AG04450 (cell line): ENCODE data around the gene PRR15L. TPM values are rescaled to one million over a fixed set of nuclear protein-coding genes. Genes with fewer than 3 reads are reported as not detected.

Experiments
- CTCF ChIA-PET: fragments of 300-600, 350-600 bp; formaldehyde crosslinking; extraction: SDS; loops from one replicate; lab custom pipeline; 2022; ENCODE audit warnings: antibody characterized with exemption, inconsistent platforms; lab: Charles Lee
- POLR2A ChIA-PET: fragments of 350-600 bp; formaldehyde crosslinking; extraction: SDS; loops from one replicate; lab custom pipeline; 2021; ENCODE audit warnings: antibody characterized with exemption, inconsistent platforms; lab: Yijun Ruan, JAX
- DNase-seq: peaks from one replicate; pipeline ENCODE4 v3.0.0-alpha.2; 2011; ENCODE audit warnings: low read depth, low spot score
- H3K27ac ChIP-seq: one replicate; pipeline ENCODE4 v1.5.1; 2012; ENCODE audit warnings: low read depth, low read length, control low read depth
- H3K27me3 ChIP-seq: one replicate; pipeline ENCODE4 v1.6.0; 2012; ENCODE audit warnings: low read length; ENCODE audit not compliant: control insufficient read depth, insufficient read depth
- H3K4me3 ChIP-seq: 2 replicates; pipeline ENCODE4 v1.5.1; 2011; ENCODE audit warnings: mild to moderate bottlenecking, low read depth, low read length, control low read depth
- H3K9me3 ChIP-seq: 2 replicates; pipeline ENCODE4 v1.5.1; 2012; ENCODE audit warnings: low read length; ENCODE audit not compliant: control insufficient read depth, insufficient read depth
- polyA plus RNA-seq: library from polyadenylated mRNA; depleted of rRNA; stranded (reverse); fragments of >200 nt; gene quantifications from 2 replicates; pipeline ENCODE4 v1.2.3, GENCODE V29; 2011
- TF ChIP-seq, protein P1 (sequence below): IDR thresholded peaks from 2 replicates; pipeline ENCODE4 v1.5.1; 2011; ENCODE audit warnings: low read depth, low read length, control low read depth, inconsistent platforms

The PRR15L gene
- polyA plus RNA-seq, 1 experiment, result not detected

DNA sequence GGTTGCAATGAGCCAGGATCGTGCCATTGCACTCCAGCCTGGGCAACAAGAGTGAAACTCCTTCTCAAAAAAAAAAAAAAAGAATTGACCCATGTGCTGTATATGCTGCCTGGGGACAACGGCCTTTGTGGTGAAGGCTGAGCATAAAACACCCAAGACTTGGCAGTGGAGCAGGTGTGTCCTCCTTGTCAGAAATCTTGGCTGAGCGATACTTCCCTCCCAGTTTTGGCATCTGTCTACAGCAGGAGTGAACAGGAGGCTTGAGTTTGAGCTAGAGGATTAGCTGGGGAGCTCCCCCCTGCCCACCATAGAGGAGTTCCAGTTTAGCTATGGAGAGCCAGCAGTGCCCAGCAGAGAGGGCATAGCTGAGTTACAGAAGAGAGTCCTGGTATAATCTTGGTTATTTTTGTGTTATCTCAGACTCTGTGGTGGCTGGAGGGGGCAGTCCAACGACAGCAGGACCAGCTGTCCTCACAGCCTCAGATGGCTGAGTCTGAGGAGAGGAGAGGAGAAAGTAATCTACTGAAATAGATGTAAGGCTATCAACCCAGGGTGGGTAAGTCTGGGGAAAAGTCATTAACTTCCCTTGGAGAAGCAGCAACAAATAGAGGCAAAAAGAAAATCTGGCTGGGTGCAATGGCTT lies 43.3 kb downstream of the PRR15L start:
- ChIA-PET CTCF (no interaction called here), POLR2A (interaction anchor here (0.6 to 0.7 kb wide), 2 partner anchors 19 to 86 kb away, joined by 3 read pairs; no protein-coding TSS in a partner anchor)
- H3K4me3 ChIP-seq, result no peak overlapping the region
- no peak for DNase-seq
- no peaks in the 10 kb centered on the region for H3K27me3 ChIP-seq
- TF ChIP-seq, protein P1, sequence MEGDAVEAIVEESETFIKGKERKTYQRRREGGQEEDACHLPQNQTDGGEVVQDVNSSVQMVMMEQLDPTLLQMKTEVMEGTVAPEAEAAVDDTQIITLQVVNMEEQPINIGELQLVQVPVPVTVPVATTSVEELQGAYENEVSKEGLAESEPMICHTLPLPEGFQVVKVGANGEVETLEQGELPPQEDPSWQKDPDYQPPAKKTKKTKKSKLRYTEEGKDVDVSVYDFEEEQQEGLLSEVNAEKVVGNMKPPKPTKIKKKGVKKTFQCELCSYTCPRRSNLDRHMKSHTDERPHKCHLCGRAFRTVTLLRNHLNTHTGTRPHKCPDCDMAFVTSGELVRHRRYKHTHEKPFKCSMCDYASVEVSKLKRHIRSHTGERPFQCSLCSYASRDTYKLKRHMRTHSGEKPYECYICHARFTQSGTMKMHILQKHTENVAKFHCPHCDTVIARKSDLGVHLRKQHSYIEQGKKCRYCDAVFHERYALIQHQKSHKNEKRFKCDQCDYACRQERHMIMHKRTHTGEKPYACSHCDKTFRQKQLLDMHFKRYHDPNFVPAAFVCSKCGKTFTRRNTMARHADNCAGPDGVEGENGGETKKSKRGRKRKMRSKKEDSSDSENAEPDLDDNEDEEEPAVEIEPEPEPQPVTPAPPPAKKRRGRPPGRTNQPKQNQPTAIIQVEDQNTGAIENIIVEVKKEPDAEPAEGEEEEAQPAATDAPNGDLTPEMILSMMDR, result no peak
- no peaks in the 10 kb centered on the region for H3K9me3 ChIP-seq
- no peak overlapping the region for H3K27ac ChIP-seq

DNA sequence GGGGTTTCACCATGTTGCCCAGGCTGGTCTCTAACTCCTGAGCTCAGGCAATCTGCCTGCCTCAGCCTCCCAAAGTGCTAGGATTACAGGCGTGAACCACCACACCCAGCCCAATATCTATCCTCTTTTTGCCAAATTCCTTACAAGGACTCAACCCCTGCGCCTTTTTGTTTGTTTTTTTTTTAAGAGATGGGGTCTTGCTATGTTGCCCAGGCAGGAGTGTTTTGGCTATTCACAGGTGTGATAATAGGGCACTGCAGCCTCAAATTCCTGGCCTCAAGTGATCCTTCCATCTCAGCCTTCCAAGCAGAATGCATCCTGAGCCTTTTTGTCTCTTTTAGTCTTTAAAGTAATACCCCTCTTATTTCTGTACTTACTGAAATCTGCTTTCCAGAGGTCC lies 44.6 kb downstream of the PRR15L start:
- POLR2A ChIA-PET, result no interaction called here
- Histone ChIP-seq H3K27ac (no peak overlapping the region), H3K27me3 (no peaks in the 10 kb centered on the region), H3K9me3 (no peaks in the 10 kb centered on the region), H3K4me3 (no peak overlapping the region)
- DNase-seq, result no peak
- CTCF ChIA-PET, result no interaction called here
- TF ChIP-seq, protein P1, result no peak

DNA sequence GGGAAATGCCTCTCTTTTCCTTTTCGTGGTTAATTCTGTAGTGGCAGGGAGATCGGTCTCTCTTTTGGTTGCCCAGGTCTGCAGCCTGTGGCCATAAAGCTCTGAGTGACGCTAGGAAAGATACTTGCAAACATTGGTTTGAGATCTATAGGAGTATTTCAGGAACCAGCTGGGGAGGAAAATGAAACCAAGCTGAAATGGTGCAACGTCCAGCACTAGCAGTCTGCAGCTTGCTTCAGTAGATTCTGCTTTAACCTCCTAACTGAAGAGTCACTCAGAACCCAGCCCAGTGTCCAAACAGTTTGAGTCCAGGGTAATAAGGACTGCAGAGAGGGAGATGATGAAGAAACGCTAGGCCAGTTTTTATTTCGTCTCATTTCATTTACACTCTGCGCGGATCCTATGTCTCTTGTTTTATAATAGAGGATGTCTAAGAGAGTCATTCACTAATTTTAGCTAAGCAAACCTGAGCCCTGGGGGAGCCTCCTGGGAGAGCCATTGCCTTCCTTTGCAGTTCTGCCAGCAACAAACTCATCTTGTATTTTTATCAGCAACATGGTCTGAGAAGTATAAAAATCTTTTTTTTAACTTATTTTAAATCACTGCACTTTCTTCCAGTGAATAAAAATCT lies 49.6 kb downstream of the PRR15L start:
- ChIA-PET POLR2A (no interaction called here), CTCF (interaction anchor here (0.9 kb wide), 1 partner anchor 67 kb away, joined by 3 read pairs; no protein-coding TSS in a partner anchor)
- TF ChIP-seq, protein P1, result no peak
- no peak for DNase-seq
- Histone ChIP-seq H3K27me3 (no peaks in the 10 kb centered on the region), H3K27ac (no peak overlapping the region), H3K4me3 (no peak overlapping the region), H3K9me3 (no peaks in the 10 kb centered on the region)

DNA sequence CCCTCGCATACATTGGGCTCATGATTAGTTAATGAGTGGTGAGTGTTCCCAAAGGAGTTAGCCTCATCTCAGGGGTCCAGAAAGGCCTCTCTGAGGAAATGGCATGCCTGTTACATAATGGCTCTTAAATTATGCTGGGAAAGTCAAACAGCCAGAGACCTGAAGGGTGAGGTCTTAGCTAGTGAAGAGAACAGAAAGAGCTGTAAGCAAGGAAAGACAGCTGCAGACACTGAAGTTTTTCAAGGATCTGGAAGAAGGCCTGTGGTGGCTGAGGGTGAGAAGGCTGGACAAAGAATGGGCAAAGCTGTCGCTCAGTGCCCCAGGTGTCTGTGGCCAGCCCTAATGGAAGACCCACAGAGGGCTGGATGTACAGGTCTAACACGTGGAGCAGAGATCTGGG lies 51.2 kb downstream of the PRR15L start:
- CTCF ChIA-PET, result no interaction called here

More for the DNA sequence above, 51.2 kb downstream of the PRR15L start:
- POLR2A ChIA-PET, result no interaction called here
- no peaks in the 10 kb centered on the region for H3K9me3 ChIP-seq
- TF ChIP-seq, protein P1, result no peak
- no peak overlapping the region for H3K4me3 ChIP-seq
- no peak overlapping the region for H3K27ac ChIP-seq
- H3K27me3 ChIP-seq, result no peaks in the 10 kb centered on the region
- DNase-seq, result no peak
